ENCODE results near the gene CGNL1.
A peak's percentile ranks its signal among the peaks of the same experiment; 100 is the strongest.

The CGNL1 gene

GRCh38 chr15:57583282-57583681 lies 207.0 kb downstream of the CGNL1 start:
- no peak for DNase-seq

GRCh38 chr15:57583720-57584119 lies 207.4 kb downstream of the CGNL1 start:
- no peak for DNase-seq

GRCh38 chr15:57586661-57587424 lies 210.5 kb downstream of the CGNL1 start:
- no peak for DNase-seq

GRCh38 chr15:57589281-57589680 lies 213.0 kb downstream of the CGNL1 start:
- DNase-seq: no peak

- DNase-seq: no peak
Observed at GRCh38 chr15:57589754-57590153, 213.4 kb downstream of the CGNL1 start.

- peak in 1 of 2 experiments; percentile 30 for DNase-seq
Observed at GRCh38 chr15:57591237-57591821, 215.0 kb downstream of the CGNL1 start.

GRCh38 chr15:57591822-57592367 lies 215.6 kb downstream of the CGNL1 start, which contains the start of gene MYZAP:
TSS of gene MYZAP (plus strand) at chr15:57591904. CDS start at chr15:57592035, 131 bp downstream.
- DNase-seq: peak in 1 of 2 experiments; percentile 54

- DNase-seq: peak; percentile 14 to 37
Observed at GRCh38 chr15:57592426-57592825, 216.1 kb downstream of the CGNL1 start.

GRCh38 chr15:57592836-57593420 lies 216.6 kb downstream of the CGNL1 start:
- DNase-seq: no peak

GRCh38 chr15:57594479-57594878 lies 218.2 kb downstream of the CGNL1 start:
- no peak for DNase-seq

- no peak for DNase-seq
Observed at GRCh38 chr15:57595011-57595866, 218.9 kb downstream of the CGNL1 start.

- DNase-seq: no peak
Observed at GRCh38 chr15:57596301-57596855, 220.1 kb downstream of the CGNL1 start.

- no peak for DNase-seq
Observed at GRCh38 chr15:57596978-57597377, 220.7 kb downstream of the CGNL1 start.

- no peak for DNase-seq
Observed at GRCh38 chr15:57597431-57597830, 221.1 kb downstream of the CGNL1 start.

GRCh38 chr15:57598346-57598745 lies 222.0 kb downstream of the CGNL1 start:
- DNase-seq: peak; percentile 37 to 57

- DNase-seq: no peak
Observed at GRCh38 chr15:57599296-57599810, 223.0 kb downstream of the CGNL1 start.

- no peak for DNase-seq
Observed at GRCh38 chr15:57600197-57600596, 223.9 kb downstream of the CGNL1 start.

Measured in NCI-H526 (cell line).